Breast epithelium (tissue), 4 donors: ENCODE data around the gene FASTK. TPM values are rescaled to one million over a fixed set of nuclear protein-coding genes. Genes with fewer than 3 reads are reported as not detected.

Source experiments
- DNase-seq, 2 donors: peaks; one replicate each; pipeline ENCODE4 v3.0.0-alpha.2; 2019; ENCODE audit warnings: low spot score in 2 of 2
- H3K27ac ChIP-seq, 2 donors: fragments of 200-600 bp; sonication (generic) in 1 of 2; one replicate each; pipeline ENCODE4 v1.5.1; 2016 to 2019; ENCODE audit warnings: mild to moderate bottlenecking in 1 of 2
- H3K27me3 ChIP-seq, 2 donors: fragments of 200-600 bp; sonication (generic) in 1 of 2; one replicate each; pipeline versions ENCODE4 v1.5.1 to v1.6.0; 2017 to 2019; ENCODE audit warnings: control low read depth in 1 of 2, mild to moderate bottlenecking in 1 of 2
- H3K36me3 ChIP-seq: fragments of 200-600 bp; one replicate; pipeline ENCODE4 v1.5.1; 2019
- H3K4me1 ChIP-seq, 2 donors: fragments of 200-600 bp; sonication (generic); one replicate each; pipeline ENCODE4 v1.5.1; 2016 to 2019; ENCODE audit warnings: control low read depth in 1 of 2
- H3K4me3 ChIP-seq, 3 donors: fragments of 200-600 bp; sonication (generic); 1 replicate in 2 of 3; 2 replicates in 1 of 3; pipeline ENCODE4 v1.5.1; 2016 to 2019; ENCODE audit warnings: mild to moderate bottlenecking in 3 of 3, moderate library complexity in 2 of 3
- H3K9me3 ChIP-seq, 2 donors: fragments of 200-600 bp; sonication (generic) in 1 of 2; one replicate each; pipeline ENCODE4 v1.5.1; 2016 to 2019; ENCODE audit warnings: control low read depth in 1 of 2
- CTCF ChIP-seq, 3 donors: fragments of 450-650 bp; IDR thresholded peaks; one replicate each; pipeline ENCODE4 v1.5.1; 2016 to 2017; ENCODE audit warnings: antibody characterized with exemption in 3 of 3, mild to moderate bottlenecking in 3 of 3, moderate library complexity in 3 of 3
- POLR2A ChIP-seq: fragments of 450-650 bp; IDR thresholded peaks from one replicate; pipeline ENCODE4 v1.6.1; 2016; ENCODE audit warnings: antibody characterized with exemption, mild to moderate bottlenecking, moderate library complexity
- POLR2AphosphoS5 ChIP-seq, 3 donors: sonication (generic); formaldehyde crosslinking; IDR thresholded peaks; one replicate each; pipeline ENCODE4 v1.6.1; 2017; ENCODE audit warnings: antibody characterized with exemption in 3 of 3
- intact Hi-C: fragments of 100-400 bp; cut with DNase I; formaldehyde crosslinking; loops from one replicate; pipeline ENCODE4 v1.15.1; 2023; ENCODE audit warnings: low total_unique reads
- total RNA-seq, 3 donors: library from RNA; depleted of rRNA; stranded (reverse); fragments of >200 nt; gene quantifications; one replicate each; pipeline ENCODE4 v1.1.0, GENCODE V29; 2016

The FASTK gene
- total RNA-seq, 3 donors from 2014 or later: 45.6 to 63.5 (median 60.0) TPM

GRCh38 chr7:151065516-151065915 is 15.1 kb downstream of the FASTK start:
- no peaks in the 10 kb centered on the region for H3K9me3 ChIP-seq
- H3K4me3 ChIP-seq: no peak overlapping the region
- TF ChIP-seq CTCF (IDR thresholded peaks at IDR 0.05) (no peak), POLR2A (no peak), POLR2AphosphoS5 (IDR thresholded peaks at IDR 0.05) (no peak)
- H3K36me3 ChIP-seq: peaks cover 16% of the 10 kb centered on the region
- peaks cover 12 to 15% of the 10 kb centered on the region in 2 donors for H3K4me1 ChIP-seq
- H3K27ac ChIP-seq: no peak overlapping the region
- H3K27me3 ChIP-seq: no peaks in the 10 kb centered on the region
- DNase-seq: no peak
- intact Hi-C loops: no loop called here

- H3K27me3 ChIP-seq: no peaks in the 10 kb centered on the region
- peaks cover 12 to 20% of the 10 kb centered on the region in 2 donors for H3K4me1 ChIP-seq
- no peaks in the 10 kb centered on the region for H3K9me3 ChIP-seq
- TF ChIP-seq POLR2A: no peak
- TF ChIP-seq POLR2AphosphoS5 (IDR thresholded peaks at IDR 0.05): no peak
- TF ChIP-seq CTCF (IDR thresholded peaks at IDR 0.05): no peak
- peaks cover 16% of the 10 kb centered on the region for H3K36me3 ChIP-seq
- intact Hi-C loops: no loop called here
- H3K4me3 ChIP-seq: no peak overlapping the region
- H3K27ac ChIP-seq: peak overlapping the region in 1 of 2 donors; percentile 89
- no peak for DNase-seq
These were observed 15.6 kb downstream of the FASTK start for GRCh38 chr7:151064993-151065392.

GRCh38 chr7:151064454-151064853 is 16.2 kb downstream of the FASTK start:
- H3K27me3 ChIP-seq: no peaks in the 10 kb centered on the region
- no peak overlapping the region for H3K4me3 ChIP-seq
- TF ChIP-seq CTCF (IDR thresholded peaks at IDR 0.05): no peak
- TF ChIP-seq POLR2A: no peak
- TF ChIP-seq POLR2AphosphoS5 (IDR thresholded peaks at IDR 0.05): no peak
- no peak for DNase-seq
- intact Hi-C loops: no loop called here
- H3K9me3 ChIP-seq: no peaks in the 10 kb centered on the region
- peaks cover 12 to 20% of the 10 kb centered on the region in 2 donors for H3K4me1 ChIP-seq
- H3K36me3 ChIP-seq: peaks cover 12% of the 10 kb centered on the region
- H3K27ac ChIP-seq: peak overlapping the region; percentile 81 to 89

GRCh38 chr7:151063212-151063561 is 17.4 kb downstream of the FASTK start:
- Histone ChIP-seq H3K4me1 (peaks cover 16 to 20% of the 10 kb centered on the region in 2 donors), H3K27me3 (no peaks in the 10 kb centered on the region), H3K36me3 (peaks cover 9% of the 10 kb centered on the region), H3K27ac (peak overlapping the region; percentile 81 to 89), H3K4me3 (peak overlapping the region; percentile 29 to 64 (median 40)), H3K9me3 (no peaks in the 10 kb centered on the region)
- no peak for DNase-seq
- TF ChIP-seq CTCF (IDR thresholded peaks at IDR 0.05): no peak
- peak in 1 of 3 donors; percentile 36 for TF ChIP-seq POLR2AphosphoS5 (IDR thresholded peaks at IDR 0.05)
- intact Hi-C loops: no loop called here

- peak overlapping the region; percentile 29 to 64 (median 40) for H3K4me3 ChIP-seq
- H3K27me3 ChIP-seq: no peaks in the 10 kb centered on the region
- H3K9me3 ChIP-seq: no peaks in the 10 kb centered on the region
- peaks cover 16 to 20% of the 10 kb centered on the region in 2 donors for H3K4me1 ChIP-seq
- H3K36me3 ChIP-seq: peaks cover 3% of the 10 kb centered on the region
- intact Hi-C loops: no loop called here
- TF ChIP-seq CTCF (IDR thresholded peaks at IDR 0.05) (no peak), POLR2AphosphoS5 (IDR thresholded peaks at IDR 0.05) (no peak), POLR2A (no peak)
- peak overlapping the region; percentile 81 to 89 for H3K27ac ChIP-seq
- no peak for DNase-seq
These were observed 18.0 kb downstream of the FASTK start for GRCh38 chr7:151062399-151063211.
